ENCODE results near the gene WASF3.

Gene WASF3

DNA sequence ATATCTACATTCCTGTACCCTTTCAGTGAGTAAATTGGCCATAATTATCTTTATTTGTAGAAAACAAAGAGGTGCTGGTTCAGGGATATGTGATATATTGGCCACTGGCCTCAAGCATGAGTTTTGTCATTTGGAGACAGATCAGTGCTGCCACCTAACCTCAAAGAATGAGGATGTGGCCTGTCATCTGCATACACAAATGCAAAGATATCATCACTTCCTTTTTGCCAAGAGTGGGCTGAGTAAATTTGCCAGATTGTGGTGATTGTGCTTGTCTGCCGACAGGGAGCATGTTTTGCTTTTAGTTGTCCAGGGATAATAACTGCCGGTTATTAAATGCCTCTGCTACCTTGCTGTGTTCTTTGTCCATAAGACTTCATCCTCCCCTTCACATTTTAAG lies 44.2 kb downstream of the WASF3 start:
- Histone ChIP-seq H2AK5ac (ENCODE audit: low read length, severe bottlenecking) (no peak overlapping the region), H3K4ac (ENCODE audit: low read depth in 1 of 2, low read length in 2 of 2) (no peak overlapping the region), H3K4me1 (ENCODE audit: control insufficient read depth, insufficient read depth, low read depth, low read length) (no peaks in the 10 kb centered on the region), H3K9ac (ENCODE audit: low read length) (no peak overlapping the region), H2AFZ (ENCODE audit: low read depth, low read length) (no peak overlapping the region), H3K79me1 (replicated peaks; ENCODE audit: low read length, poor library complexity, severe bottlenecking) (peaks cover 34% of the 10 kb centered on the region), H3K4me2 (ENCODE audit: low read length, poor library complexity, severe bottlenecking) (no peak overlapping the region), H3K23ac (ENCODE audit: low read length in 2 of 2) (no peak overlapping the region), H3K27me3 (ENCODE audit: control insufficient read depth in 1 of 2, insufficient read depth in 1 of 2, low read length in 2 of 2) (no peaks in the 10 kb centered on the region), H4K8ac (ENCODE audit: low read length) (no peak overlapping the region), H2BK5ac (ENCODE audit: low read depth, low read length, poor library complexity, severe bottlenecking) (no peak overlapping the region), H2BK15ac (ENCODE audit: low read depth, poor library complexity, severe bottlenecking) (no peak overlapping the region), H3K27ac (ENCODE audit: low read length, poor library complexity, severe bottlenecking) (no peak overlapping the region), H3K14ac (ENCODE audit: low read length in 2 of 2) (no peak overlapping the region), H2BK12ac (ENCODE audit: low read length in 2 of 2) (no peak overlapping the region), H3K9me3 (ENCODE audit: control insufficient read depth, low read length) (peaks cover 4% of the 10 kb centered on the region), H3K36me3 (ENCODE audit: control insufficient read depth in 1 of 2, insufficient read depth in 2 of 2, low read depth in 1 of 2, low read length in 2 of 2) (no peaks in the 10 kb centered on the region), H2BK120ac (ENCODE audit: low read depth, low read length) (no peak overlapping the region), H3K4me3 (ENCODE audit: insufficient read depth in 1 of 2, low read depth in 1 of 2, low read length in 2 of 2) (no peak overlapping the region), H3K18ac (ENCODE audit: low read depth in 1 of 2, low read length in 2 of 2) (no peak overlapping the region), H4K91ac (ENCODE audit: low read length) (no peak overlapping the region)
- peak; percentile 57 for DNase-seq
- WGBS, result 20% methylated on average over 1 of the region's 2 CpGs

GRCh38 chr13:26602783-26603182 lies 45.3 kb downstream of the WASF3 start:
- H3K4me2 ChIP-seq (ENCODE audit: low read length, poor library complexity, severe bottlenecking), result no peak overlapping the region
- DNase-seq, result no peak
- H4K8ac ChIP-seq (ENCODE audit: low read length), result no peak overlapping the region
- no peak overlapping the region for H4K91ac ChIP-seq (ENCODE audit: low read length)
- H2BK12ac ChIP-seq (ENCODE audit: low read length in 2 of 2), result no peak overlapping the region
- no peak overlapping the region for H3K9ac ChIP-seq (ENCODE audit: low read length)
- no peak overlapping the region for H2BK5ac ChIP-seq (ENCODE audit: low read depth, low read length, poor library complexity, severe bottlenecking)
- H3K9me3 ChIP-seq (ENCODE audit: control insufficient read depth, low read length), result no peaks in the 10 kb centered on the region
- WGBS, result 94% methylated on average over 2 of the region's 3 CpGs
- H2AFZ ChIP-seq (ENCODE audit: low read depth, low read length), result no peak overlapping the region
- H3K23ac ChIP-seq (ENCODE audit: low read length in 2 of 2), result no peak overlapping the region
- H3K4ac ChIP-seq (ENCODE audit: low read depth in 1 of 2, low read length in 2 of 2), result no peak overlapping the region
- H3K4me3 ChIP-seq (ENCODE audit: insufficient read depth in 1 of 2, low read depth in 1 of 2, low read length in 2 of 2), result no peak overlapping the region
- no peak overlapping the region for H3K27ac ChIP-seq (ENCODE audit: low read length, poor library complexity, severe bottlenecking)
- H3K4me1 ChIP-seq (ENCODE audit: control insufficient read depth, insufficient read depth, low read depth, low read length), result no peaks in the 10 kb centered on the region
- H3K79me1 ChIP-seq (replicated peaks; ENCODE audit: low read length, poor library complexity, severe bottlenecking), result peaks cover 37% of the 10 kb centered on the region
- no peaks in the 10 kb centered on the region for H3K36me3 ChIP-seq (ENCODE audit: control insufficient read depth in 1 of 2, insufficient read depth in 2 of 2, low read depth in 1 of 2, low read length in 2 of 2)
- H3K27me3 ChIP-seq (ENCODE audit: control insufficient read depth in 1 of 2, insufficient read depth in 1 of 2, low read length in 2 of 2), result no peaks in the 10 kb centered on the region
- H3K18ac ChIP-seq (ENCODE audit: low read depth in 1 of 2, low read length in 2 of 2), result no peak overlapping the region
- H2BK15ac ChIP-seq (ENCODE audit: low read depth, poor library complexity, severe bottlenecking), result no peak overlapping the region
- no peak overlapping the region for H3K14ac ChIP-seq (ENCODE audit: low read length in 2 of 2)
- H2BK120ac ChIP-seq (ENCODE audit: low read depth, low read length), result no peak overlapping the region
- H2AK5ac ChIP-seq (ENCODE audit: low read length, severe bottlenecking), result no peak overlapping the region

DNA sequence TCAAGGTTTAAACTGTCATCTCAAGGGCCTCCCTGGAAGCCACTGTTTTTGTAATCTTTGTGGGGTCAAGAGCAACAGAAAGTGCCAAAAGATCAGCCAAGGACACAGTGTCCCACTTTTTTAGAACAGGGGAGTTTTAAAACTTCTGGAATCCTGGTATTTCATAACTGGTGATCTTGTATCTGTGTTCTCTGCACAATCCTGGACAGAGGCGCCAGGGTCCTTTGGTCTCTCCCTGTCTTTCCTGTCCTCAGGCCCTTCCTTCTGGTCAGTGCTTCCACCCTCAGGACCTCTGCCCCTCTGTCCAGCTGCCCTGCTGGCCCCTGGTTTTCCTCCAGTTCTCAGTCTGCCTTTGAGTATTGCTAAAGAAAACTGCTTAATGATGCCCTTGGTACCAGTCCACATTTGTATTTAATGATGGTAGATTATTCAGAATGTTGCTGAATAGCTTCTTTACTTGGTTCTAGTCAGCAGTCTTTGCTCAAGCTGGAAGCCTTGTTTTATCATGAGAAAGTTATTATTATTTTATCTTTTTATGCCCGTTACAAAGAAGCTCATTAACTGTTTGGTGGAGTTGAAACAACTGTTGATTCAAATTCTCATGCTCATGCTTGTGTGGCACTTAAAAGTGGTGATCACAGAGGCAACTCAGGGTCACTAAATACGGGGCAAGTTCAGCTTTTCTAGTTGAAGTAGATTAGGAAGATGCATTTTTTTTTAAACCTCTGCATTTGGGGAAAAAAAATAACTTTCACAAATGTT lies 47.5 kb downstream of the WASF3 start:
- H3K27me3 ChIP-seq (ENCODE audit: control insufficient read depth in 1 of 2, insufficient read depth in 1 of 2, low read length in 2 of 2), result no peaks in the 10 kb centered on the region
- no peak overlapping the region for H2BK15ac ChIP-seq (ENCODE audit: low read depth, poor library complexity, severe bottlenecking)
- H3K4me3 ChIP-seq (ENCODE audit: insufficient read depth in 1 of 2, low read depth in 1 of 2, low read length in 2 of 2), result no peak overlapping the region
- no peak overlapping the region for H3K14ac ChIP-seq (ENCODE audit: low read length in 2 of 2)
- H3K36me3 ChIP-seq (ENCODE audit: control insufficient read depth in 1 of 2, insufficient read depth in 2 of 2, low read depth in 1 of 2, low read length in 2 of 2), result peaks cover 0 to 1% of the 10 kb centered on the region in 2 experiments
- H2BK120ac ChIP-seq (ENCODE audit: low read depth, low read length), result no peak overlapping the region
- no peak overlapping the region for H2BK12ac ChIP-seq (ENCODE audit: low read length in 2 of 2)
- WGBS, result 85% methylated on average over 3 of the region's 3 CpGs
- H3K18ac ChIP-seq (ENCODE audit: low read depth in 1 of 2, low read length in 2 of 2), result no peak overlapping the region
- no peak overlapping the region for H3K9ac ChIP-seq (ENCODE audit: low read length)
- H3K27ac ChIP-seq (ENCODE audit: low read length, poor library complexity, severe bottlenecking), result no peak overlapping the region
- H2BK5ac ChIP-seq (ENCODE audit: low read depth, low read length, poor library complexity, severe bottlenecking), result no peak overlapping the region
- no peak overlapping the region for H4K8ac ChIP-seq (ENCODE audit: low read length)
- H3K4me2 ChIP-seq (ENCODE audit: low read length, poor library complexity, severe bottlenecking), result no peak overlapping the region
- no peaks in the 10 kb centered on the region for H3K4me1 ChIP-seq (ENCODE audit: control insufficient read depth, insufficient read depth, low read depth, low read length)
- H3K79me1 ChIP-seq (replicated peaks; ENCODE audit: low read length, poor library complexity, severe bottlenecking), result peaks cover 37% of the 10 kb centered on the region
- H3K9me3 ChIP-seq (ENCODE audit: control insufficient read depth, low read length), result no peaks in the 10 kb centered on the region
- H2AFZ ChIP-seq (ENCODE audit: low read depth, low read length), result no peak overlapping the region
- no peak overlapping the region for H3K4ac ChIP-seq (ENCODE audit: low read depth in 1 of 2, low read length in 2 of 2)
- no peak overlapping the region for H2AK5ac ChIP-seq (ENCODE audit: low read length, severe bottlenecking)
- H4K91ac ChIP-seq (ENCODE audit: low read length), result no peak overlapping the region
- no peak overlapping the region for H3K23ac ChIP-seq (ENCODE audit: low read length in 2 of 2)
- no peak for DNase-seq

DNA sequence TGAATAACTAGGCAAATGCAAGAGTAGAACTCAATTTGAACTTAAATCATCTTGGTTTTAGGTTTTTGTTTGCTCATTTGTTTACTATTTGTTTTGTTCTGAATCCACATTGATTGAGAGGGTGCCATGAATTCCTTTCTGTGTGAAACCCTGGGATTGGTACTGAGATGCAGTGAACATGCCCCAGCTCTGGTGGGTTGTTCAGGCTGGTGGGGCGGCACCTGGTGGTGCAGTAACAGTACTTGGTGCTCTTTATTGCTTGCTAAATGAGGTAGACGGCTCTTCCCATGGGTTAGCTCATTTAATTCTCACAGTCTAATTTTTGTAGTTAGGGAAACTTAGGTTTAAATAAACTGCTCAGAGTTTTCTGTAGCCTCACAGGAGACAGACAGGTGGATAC lies 48.4 kb downstream of the WASF3 start:
- Histone ChIP-seq H3K9ac (ENCODE audit: low read length) (no peak overlapping the region), H2AK5ac (ENCODE audit: low read length, severe bottlenecking) (no peak overlapping the region), H4K8ac (ENCODE audit: low read length) (no peak overlapping the region), H2BK15ac (ENCODE audit: low read depth, poor library complexity, severe bottlenecking) (no peak overlapping the region), H3K27ac (ENCODE audit: low read length, poor library complexity, severe bottlenecking) (no peak overlapping the region), H3K9me3 (ENCODE audit: control insufficient read depth, low read length) (no peaks in the 10 kb centered on the region), H3K4ac (ENCODE audit: low read depth in 1 of 2, low read length in 2 of 2) (no peak overlapping the region), H3K18ac (ENCODE audit: low read depth in 1 of 2, low read length in 2 of 2) (peak overlapping the region in 1 of 2 experiments; percentile 52), H3K4me1 (ENCODE audit: control insufficient read depth, insufficient read depth, low read depth, low read length) (no peaks in the 10 kb centered on the region), H3K4me3 (ENCODE audit: insufficient read depth in 1 of 2, low read depth in 1 of 2, low read length in 2 of 2) (no peak overlapping the region), H2AFZ (ENCODE audit: low read depth, low read length) (no peak overlapping the region), H3K27me3 (ENCODE audit: control insufficient read depth in 1 of 2, insufficient read depth in 1 of 2, low read length in 2 of 2) (no peaks in the 10 kb centered on the region), H2BK12ac (ENCODE audit: low read length in 2 of 2) (peak overlapping the region in 1 of 2 experiments; percentile 39), H2BK120ac (ENCODE audit: low read depth, low read length) (no peak overlapping the region), H3K79me1 (replicated peaks; ENCODE audit: low read length, poor library complexity, severe bottlenecking) (peaks cover 42% of the 10 kb centered on the region), H3K14ac (ENCODE audit: low read length in 2 of 2) (no peak overlapping the region), H2BK5ac (ENCODE audit: low read depth, low read length, poor library complexity, severe bottlenecking) (no peak overlapping the region), H3K4me2 (ENCODE audit: low read length, poor library complexity, severe bottlenecking) (no peak overlapping the region), H4K91ac (ENCODE audit: low read length) (no peak overlapping the region), H3K36me3 (ENCODE audit: control insufficient read depth in 1 of 2, insufficient read depth in 2 of 2, low read depth in 1 of 2, low read length in 2 of 2) (peaks cover 0 to 10% of the 10 kb centered on the region in 2 experiments), H3K23ac (ENCODE audit: low read length in 2 of 2) (no peak overlapping the region)
- 57% methylated on average over 1 of the region's 2 CpGs for WGBS
- no peak for DNase-seq
